ENCODE results near the gene ZSWIM6.

The ZSWIM6 gene

DNA sequence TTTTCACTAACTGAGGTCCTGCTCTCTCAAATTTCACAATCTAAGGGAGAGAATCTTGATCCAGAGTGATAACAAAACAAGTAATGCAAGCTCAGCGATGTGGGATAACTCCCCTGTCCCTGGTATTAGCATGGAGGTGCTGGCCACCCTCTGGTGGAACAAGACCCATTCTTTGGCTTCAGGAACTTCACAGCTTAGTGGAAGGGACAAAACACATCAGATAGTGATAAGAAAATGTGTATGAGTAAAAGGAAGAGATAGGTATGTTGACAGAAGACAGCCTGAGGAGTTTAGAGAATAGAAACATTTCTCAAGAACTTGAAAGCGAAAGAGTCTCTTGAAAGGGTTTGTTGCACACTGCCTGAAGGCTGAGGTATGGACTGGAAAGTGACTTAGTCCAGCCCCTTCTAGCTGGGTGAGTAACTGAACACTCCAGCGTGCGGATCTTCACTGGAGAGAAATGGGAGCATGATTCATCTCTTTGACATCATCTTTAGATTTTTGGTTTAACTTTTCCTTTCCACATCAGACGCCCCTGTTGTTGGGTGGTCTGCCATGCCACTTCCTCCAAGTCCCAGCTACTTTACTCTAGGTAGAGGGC is 25.4 kb upstream of the ZSWIM6 start:
- TF ChIP-seq ZFX (IDR thresholded peaks at IDR 0.05; ENCODE audit: borderline replicate concordance): no peak
- TF ChIP-seq, protein P1, sequence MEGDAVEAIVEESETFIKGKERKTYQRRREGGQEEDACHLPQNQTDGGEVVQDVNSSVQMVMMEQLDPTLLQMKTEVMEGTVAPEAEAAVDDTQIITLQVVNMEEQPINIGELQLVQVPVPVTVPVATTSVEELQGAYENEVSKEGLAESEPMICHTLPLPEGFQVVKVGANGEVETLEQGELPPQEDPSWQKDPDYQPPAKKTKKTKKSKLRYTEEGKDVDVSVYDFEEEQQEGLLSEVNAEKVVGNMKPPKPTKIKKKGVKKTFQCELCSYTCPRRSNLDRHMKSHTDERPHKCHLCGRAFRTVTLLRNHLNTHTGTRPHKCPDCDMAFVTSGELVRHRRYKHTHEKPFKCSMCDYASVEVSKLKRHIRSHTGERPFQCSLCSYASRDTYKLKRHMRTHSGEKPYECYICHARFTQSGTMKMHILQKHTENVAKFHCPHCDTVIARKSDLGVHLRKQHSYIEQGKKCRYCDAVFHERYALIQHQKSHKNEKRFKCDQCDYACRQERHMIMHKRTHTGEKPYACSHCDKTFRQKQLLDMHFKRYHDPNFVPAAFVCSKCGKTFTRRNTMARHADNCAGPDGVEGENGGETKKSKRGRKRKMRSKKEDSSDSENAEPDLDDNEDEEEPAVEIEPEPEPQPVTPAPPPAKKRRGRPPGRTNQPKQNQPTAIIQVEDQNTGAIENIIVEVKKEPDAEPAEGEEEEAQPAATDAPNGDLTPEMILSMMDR (IDR thresholded peaks at IDR 0.05): no peak
- H3K27ac ChIP-seq: no peak overlapping the region

DNA sequence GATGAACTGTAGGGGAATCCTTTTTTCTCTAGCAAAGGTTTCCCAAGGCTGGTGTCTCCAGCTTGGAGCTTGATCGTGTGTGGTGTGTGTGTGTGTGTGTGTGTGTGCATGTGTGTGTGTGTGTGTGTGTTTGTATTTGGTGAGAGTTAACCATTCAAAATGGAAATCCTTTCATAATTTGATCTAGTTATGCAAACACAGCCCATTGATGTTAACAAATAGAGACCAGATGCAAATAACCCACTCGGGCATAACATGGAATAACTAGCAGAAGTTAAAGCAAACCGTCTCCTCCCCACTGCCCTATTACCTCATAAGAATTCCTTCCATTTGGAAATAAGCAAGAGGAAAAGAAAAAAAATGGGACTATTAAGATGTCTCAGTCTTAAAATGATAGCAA is 24.9 kb upstream of the ZSWIM6 start:
- TF ChIP-seq, protein P1 (IDR thresholded peaks at IDR 0.05): no peak
- no peak for TF ChIP-seq ZFX (IDR thresholded peaks at IDR 0.05; ENCODE audit: borderline replicate concordance)
- H3K27ac ChIP-seq: no peak overlapping the region

DNA sequence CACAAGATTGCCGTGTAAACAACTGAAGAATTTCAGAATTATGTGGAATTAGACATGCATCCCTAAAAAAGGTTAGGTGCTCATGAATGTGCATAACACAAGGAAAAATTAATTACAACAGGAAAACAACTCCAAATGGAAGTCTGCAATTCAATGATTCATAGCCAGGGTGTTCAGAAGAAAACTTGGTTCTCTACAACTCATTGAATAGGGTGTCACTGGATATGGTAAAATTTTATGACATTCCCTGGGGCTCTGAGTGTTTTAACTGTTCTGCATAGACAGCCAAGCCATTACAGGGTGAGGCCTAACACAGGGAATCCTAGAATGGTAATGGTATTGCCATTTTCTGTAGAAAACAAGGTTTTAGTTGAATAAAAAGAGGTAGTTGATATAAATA is 24.4 kb upstream of the ZSWIM6 start:
- H3K27ac ChIP-seq: no peak overlapping the region
- no peak for TF ChIP-seq ZFX (IDR thresholded peaks at IDR 0.05; ENCODE audit: borderline replicate concordance)
- TF ChIP-seq, protein P1 (IDR thresholded peaks at IDR 0.05): no peak

DNA sequence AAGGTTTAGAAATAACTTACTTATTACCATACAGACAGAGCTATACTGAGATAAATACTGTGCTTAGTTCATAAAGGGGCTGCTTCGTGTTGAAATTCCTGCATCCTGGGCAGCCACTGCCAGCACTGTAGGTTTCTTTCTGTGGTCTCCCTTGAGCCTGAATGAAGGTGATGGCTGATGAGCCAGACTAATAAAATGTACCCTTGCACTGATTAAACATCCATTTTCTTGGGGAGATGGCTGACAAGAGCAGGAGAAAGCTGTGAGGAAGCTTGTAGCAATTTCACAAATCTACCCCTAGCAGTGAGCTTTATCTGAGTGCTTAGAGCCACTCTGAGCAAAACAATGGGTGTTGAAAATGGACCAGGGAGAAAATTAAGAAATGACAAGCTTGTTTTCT is 23.3 kb upstream of the ZSWIM6 start:
- no peak overlapping the region for H3K27ac ChIP-seq
- TF ChIP-seq, protein P1 (IDR thresholded peaks at IDR 0.05): no peak
- no peak for TF ChIP-seq ZFX (IDR thresholded peaks at IDR 0.05; ENCODE audit: borderline replicate concordance)

DNA sequence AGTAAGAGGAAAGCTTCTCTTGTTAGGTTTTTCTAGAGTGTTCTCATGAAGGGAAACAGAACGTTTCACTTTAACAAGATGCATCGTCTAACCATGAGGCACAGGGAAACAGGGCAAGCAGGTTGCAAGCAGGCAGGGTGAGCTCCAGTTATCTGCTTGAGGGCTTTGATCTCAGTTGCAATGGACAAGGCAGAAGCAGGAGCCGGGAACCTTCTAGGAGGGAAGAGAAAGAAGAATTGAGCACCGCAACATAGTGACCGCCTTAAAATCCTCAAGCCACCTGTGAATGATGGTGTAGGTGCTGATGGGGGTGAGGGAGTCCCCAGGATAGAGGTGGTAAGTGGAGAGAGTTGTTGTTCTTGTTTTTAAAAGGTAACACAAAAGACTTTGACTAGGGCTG is 22.9 kb upstream of the ZSWIM6 start:
- no peak overlapping the region for H3K27ac ChIP-seq
- TF ChIP-seq, protein P1 (IDR thresholded peaks at IDR 0.05): no peak
- TF ChIP-seq ZFX (IDR thresholded peaks at IDR 0.05; ENCODE audit: borderline replicate concordance): no peak

DNA sequence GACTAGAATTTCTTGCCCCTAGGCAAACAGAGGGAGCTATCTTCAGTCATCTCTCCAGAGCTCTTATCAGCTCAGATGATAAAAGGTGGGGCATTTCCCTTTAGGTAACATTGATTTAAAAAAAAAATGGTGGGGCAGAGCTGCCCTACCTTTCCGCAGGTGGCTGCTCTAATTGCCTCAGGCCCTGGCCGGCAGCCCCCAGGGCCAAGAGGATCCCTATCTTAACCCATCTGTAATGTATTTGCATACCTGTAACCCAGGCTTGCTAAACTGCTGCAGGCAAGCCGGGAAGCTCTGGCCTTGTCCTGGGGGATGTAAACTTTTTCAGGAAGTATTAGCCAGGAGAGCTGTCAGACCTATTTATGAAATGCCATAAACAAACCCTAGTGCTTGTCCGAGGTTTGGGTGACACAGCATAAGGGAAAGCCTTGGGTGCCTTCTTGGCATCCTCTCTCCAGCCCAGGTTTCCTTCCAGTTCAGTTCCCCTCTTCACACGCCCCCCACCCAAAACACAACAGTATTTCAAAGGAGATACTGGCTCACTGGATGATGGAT is 20.9 kb upstream of the ZSWIM6 start:
- TF ChIP-seq, protein P1 (IDR thresholded peaks at IDR 0.05): no peak
- TF ChIP-seq ZFX (IDR thresholded peaks at IDR 0.05; ENCODE audit: borderline replicate concordance): no peak
- no peak overlapping the region for H3K27ac ChIP-seq

All from 22Rv1 (cell line).